ENCODE data around the gene GNAL. TPM values are rescaled to one million over a fixed set of nuclear protein-coding genes. Genes with fewer than 3 reads are reported as not detected.

GNAL gene
- total and polyA plus RNA-seq, 4 donors: 0.15 to 0.92 (median 0.72) TPM

DNA sequence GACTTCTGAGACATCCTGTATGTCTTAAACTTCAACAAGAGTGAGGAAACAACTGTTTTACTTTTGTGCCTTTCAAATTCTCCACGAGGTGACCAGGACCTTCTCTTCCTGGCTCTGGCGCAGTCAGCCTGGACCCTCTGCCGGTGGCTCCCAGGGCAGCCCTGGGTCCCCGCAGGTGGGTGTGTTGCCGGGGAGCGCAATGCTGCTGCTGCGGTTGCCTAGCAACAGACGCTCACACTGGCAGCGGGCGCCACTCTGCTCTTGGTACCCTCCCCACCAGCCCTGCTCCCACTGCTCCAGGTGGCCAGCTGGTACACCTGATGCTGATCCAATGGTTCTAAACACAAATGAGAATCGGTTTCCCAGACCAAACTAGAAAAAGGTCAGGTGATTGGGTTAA lies 58.7 kb downstream of the GNAL start:
- H3K9ac ChIP-seq (ENCODE audit: low read depth in 1 of 2, low read length in 2 of 2): no peak overlapping the region
- no peak overlapping the region for H3K4me3 ChIP-seq (ENCODE audit: low read depth in 1 of 3, low read length in 3 of 3)
- H3K36me3 ChIP-seq (ENCODE audit: control insufficient read depth in 4 of 4, insufficient read depth in 3 of 4, low read depth in 1 of 4, low read length in 3 of 4): no peaks in the 10 kb centered on the region
- no peak for DNase-seq (ENCODE audit: low spot score)
- no peaks in the 10 kb centered on the region for H3K9me3 ChIP-seq (ENCODE audit: control insufficient read depth in 4 of 4, low read length in 3 of 4)
- 32% methylated on average over 11 of the region's 11 CpGs for WGBS
- TF ChIP-seq, protein P1, sequence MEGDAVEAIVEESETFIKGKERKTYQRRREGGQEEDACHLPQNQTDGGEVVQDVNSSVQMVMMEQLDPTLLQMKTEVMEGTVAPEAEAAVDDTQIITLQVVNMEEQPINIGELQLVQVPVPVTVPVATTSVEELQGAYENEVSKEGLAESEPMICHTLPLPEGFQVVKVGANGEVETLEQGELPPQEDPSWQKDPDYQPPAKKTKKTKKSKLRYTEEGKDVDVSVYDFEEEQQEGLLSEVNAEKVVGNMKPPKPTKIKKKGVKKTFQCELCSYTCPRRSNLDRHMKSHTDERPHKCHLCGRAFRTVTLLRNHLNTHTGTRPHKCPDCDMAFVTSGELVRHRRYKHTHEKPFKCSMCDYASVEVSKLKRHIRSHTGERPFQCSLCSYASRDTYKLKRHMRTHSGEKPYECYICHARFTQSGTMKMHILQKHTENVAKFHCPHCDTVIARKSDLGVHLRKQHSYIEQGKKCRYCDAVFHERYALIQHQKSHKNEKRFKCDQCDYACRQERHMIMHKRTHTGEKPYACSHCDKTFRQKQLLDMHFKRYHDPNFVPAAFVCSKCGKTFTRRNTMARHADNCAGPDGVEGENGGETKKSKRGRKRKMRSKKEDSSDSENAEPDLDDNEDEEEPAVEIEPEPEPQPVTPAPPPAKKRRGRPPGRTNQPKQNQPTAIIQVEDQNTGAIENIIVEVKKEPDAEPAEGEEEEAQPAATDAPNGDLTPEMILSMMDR (IDR thresholded peaks at IDR 0.05; ENCODE audit: low read depth, low read length, missing input control): no peak
- H3K4me1 ChIP-seq (ENCODE audit: control insufficient read depth in 4 of 4, insufficient read depth in 4 of 4, low read length in 3 of 4): peaks cover 0 to 15% (median 7%) of the 10 kb centered on the region in 4 donors
- H3K27me3 ChIP-seq (ENCODE audit: control insufficient read depth in 4 of 4, insufficient read depth in 4 of 4, low read length in 3 of 4): peaks cover 0 to 18% (median 3%) of the 10 kb centered on the region in 4 donors
- H3K27ac ChIP-seq (ENCODE audit: low read depth in 1 of 2, low read length in 2 of 2): no peak overlapping the region

DNA sequence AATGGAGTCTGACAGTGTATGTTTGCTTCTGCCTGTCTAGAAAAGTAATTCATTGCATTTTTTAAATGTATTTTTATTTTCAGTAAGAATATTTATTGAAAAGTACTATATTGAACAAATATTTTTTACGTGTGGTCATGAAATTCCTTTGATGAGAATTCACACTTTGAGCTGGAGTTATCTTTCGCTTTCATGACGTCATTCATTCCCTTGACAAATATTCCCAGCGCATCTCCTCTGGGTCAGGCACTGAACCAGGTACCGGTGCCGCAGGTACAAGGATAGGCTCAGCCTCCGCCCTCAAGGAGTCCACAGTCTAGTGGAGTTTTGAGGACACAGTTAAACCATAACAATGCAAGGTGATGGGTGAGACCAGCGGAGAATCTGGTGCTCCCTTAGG lies 60.2 kb downstream of the GNAL start:
- WGBS: 84% methylated on average over 8 of the region's 8 CpGs
- Histone ChIP-seq H3K27me3 (ENCODE audit: control insufficient read depth in 4 of 4, insufficient read depth in 4 of 4, low read length in 3 of 4) (peaks cover 0 to 20% (median 1%) of the 10 kb centered on the region in 4 donors), H3K9me3 (ENCODE audit: control insufficient read depth in 4 of 4, low read length in 3 of 4) (no peaks in the 10 kb centered on the region)

More for the DNA sequence above, 60.2 kb downstream of the GNAL start:
- Histone ChIP-seq H3K4me1 (ENCODE audit: control insufficient read depth in 4 of 4, insufficient read depth in 4 of 4, low read length in 3 of 4) (peaks cover 0 to 16% (median 8%) of the 10 kb centered on the region in 4 donors), H3K36me3 (ENCODE audit: control insufficient read depth in 4 of 4, insufficient read depth in 3 of 4, low read depth in 1 of 4, low read length in 3 of 4) (no peaks in the 10 kb centered on the region), H3K4me3 (ENCODE audit: low read depth in 1 of 3, low read length in 3 of 3) (no peak overlapping the region), H3K27ac (ENCODE audit: low read depth in 1 of 2, low read length in 2 of 2) (no peak overlapping the region), H3K9ac (ENCODE audit: low read depth in 1 of 2, low read length in 2 of 2) (no peak overlapping the region)
- no peak for DNase-seq (ENCODE audit: low spot score)
- no peak for TF ChIP-seq HNF4G (IDR thresholded peaks at IDR 0.05)
- no peak for TF ChIP-seq HNF4A (conservative IDR thresholded peaks at IDR 0.05)
- no peak for TF ChIP-seq RXRA (IDR thresholded peaks at IDR 0.05)
- no peak for TF ChIP-seq FOXA1 (IDR thresholded peaks at IDR 0.05)
- no peak for TF ChIP-seq TAF1 (conservative IDR thresholded peaks at IDR 0.05)
- TF ChIP-seq, protein P2, sequence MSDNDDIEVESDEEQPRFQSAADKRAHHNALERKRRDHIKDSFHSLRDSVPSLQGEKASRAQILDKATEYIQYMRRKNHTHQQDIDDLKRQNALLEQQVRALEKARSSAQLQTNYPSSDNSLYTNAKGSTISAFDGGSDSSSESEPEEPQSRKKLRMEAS (IDR thresholded peaks at IDR 0.05): no peak
- TF ChIP-seq FOXA2 (IDR thresholded peaks at IDR 0.05): no peak
- TF ChIP-seq NR2F2 (IDR thresholded peaks at IDR 0.05): no peak
- TF ChIP-seq, protein P3, sequence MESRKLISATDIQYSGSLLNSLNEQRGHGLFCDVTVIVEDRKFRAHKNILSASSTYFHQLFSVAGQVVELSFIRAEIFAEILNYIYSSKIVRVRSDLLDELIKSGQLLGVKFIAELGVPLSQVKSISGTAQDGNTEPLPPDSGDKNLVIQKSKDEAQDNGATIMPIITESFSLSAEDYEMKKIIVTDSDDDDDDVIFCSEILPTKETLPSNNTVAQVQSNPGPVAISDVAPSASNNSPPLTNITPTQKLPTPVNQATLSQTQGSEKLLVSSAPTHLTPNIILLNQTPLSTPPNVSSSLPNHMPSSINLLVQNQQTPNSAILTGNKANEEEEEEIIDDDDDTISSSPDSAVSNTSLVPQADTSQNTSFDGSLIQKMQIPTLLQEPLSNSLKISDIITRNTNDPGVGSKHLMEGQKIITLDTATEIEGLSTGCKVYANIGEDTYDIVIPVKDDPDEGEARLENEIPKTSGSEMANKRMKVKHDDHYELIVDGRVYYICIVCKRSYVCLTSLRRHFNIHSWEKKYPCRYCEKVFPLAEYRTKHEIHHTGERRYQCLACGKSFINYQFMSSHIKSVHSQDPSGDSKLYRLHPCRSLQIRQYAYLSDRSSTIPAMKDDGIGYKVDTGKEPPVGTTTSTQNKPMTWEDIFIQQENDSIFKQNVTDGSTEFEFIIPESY (IDR thresholded peaks at IDR 0.05): no peak
- TF ChIP-seq GABPA (IDR thresholded peaks at IDR 0.05 in 1 of 2, conservative IDR thresholded peaks at IDR 0.05 in 1 of 2): no peak
- TF ChIP-seq, protein P1 (IDR thresholded peaks at IDR 0.05; ENCODE audit: low read depth, low read length, missing input control): no peak
- TF ChIP-seq JUND (IDR thresholded peaks at IDR 0.05): no peak
- no peak for TF ChIP-seq RAD21 (IDR thresholded peaks at IDR 0.05)
- TF ChIP-seq, protein P4, sequence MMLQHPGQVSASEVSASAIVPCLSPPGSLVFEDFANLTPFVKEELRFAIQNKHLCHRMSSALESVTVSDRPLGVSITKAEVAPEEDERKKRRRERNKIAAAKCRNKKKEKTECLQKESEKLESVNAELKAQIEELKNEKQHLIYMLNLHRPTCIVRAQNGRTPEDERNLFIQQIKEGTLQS (IDR thresholded peaks at IDR 0.05): no peak
- TF ChIP-seq YY1 (IDR thresholded peaks at IDR 0.05): no peak
- TF ChIP-seq SP1 (IDR thresholded peaks at IDR 0.05): no peak
- TF ChIP-seq, protein P5, sequence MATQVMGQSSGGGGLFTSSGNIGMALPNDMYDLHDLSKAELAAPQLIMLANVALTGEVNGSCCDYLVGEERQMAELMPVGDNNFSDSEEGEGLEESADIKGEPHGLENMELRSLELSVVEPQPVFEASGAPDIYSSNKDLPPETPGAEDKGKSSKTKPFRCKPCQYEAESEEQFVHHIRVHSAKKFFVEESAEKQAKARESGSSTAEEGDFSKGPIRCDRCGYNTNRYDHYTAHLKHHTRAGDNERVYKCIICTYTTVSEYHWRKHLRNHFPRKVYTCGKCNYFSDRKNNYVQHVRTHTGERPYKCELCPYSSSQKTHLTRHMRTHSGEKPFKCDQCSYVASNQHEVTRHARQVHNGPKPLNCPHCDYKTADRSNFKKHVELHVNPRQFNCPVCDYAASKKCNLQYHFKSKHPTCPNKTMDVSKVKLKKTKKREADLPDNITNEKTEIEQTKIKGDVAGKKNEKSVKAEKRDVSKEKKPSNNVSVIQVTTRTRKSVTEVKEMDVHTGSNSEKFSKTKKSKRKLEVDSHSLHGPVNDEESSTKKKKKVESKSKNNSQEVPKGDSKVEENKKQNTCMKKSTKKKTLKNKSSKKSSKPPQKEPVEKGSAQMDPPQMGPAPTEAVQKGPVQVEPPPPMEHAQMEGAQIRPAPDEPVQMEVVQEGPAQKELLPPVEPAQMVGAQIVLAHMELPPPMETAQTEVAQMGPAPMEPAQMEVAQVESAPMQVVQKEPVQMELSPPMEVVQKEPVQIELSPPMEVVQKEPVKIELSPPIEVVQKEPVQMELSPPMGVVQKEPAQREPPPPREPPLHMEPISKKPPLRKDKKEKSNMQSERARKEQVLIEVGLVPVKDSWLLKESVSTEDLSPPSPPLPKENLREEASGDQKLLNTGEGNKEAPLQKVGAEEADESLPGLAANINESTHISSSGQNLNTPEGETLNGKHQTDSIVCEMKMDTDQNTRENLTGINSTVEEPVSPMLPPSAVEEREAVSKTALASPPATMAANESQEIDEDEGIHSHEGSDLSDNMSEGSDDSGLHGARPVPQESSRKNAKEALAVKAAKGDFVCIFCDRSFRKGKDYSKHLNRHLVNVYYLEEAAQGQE (IDR thresholded peaks at IDR 0.05): no peak
- no peak for TF ChIP-seq EGR1 (IDR thresholded peaks at IDR 0.05; ENCODE audit: low read depth in 2 of 2)

Measured in liver (tissue), 9 donors.